Lung (tissue), 12 donors: ENCODE measurements around the gene MAP6. TPM values are rescaled to one million over a fixed set of nuclear protein-coding genes. Genes with fewer than 3 reads are reported as not detected.

Source experiments
- ATAC-seq: fragments of 200-7000 bp; cut with Tn5 transposase; one replicate; pipeline ENCODE4 v1.9.1; 2020; ENCODE audit warnings: moderate number of reproducible peaks; ENCODE audit not compliant: insufficient read depth, low FRiP score
- DNase-seq, 3 donors: peaks; one replicate each; pipeline ENCODE4 v3.0.0-alpha.2; 2013 to 2017
- H3K27ac ChIP-seq, 2 donors: one replicate each; pipeline ENCODE4 v1.5.1; 2013; ENCODE audit warnings: mild to moderate bottlenecking in 2 of 2, moderate library complexity in 2 of 2, control low read depth in 1 of 2, inconsistent platforms in 1 of 2, low read depth in 1 of 2, low read length in 1 of 2
- H3K27me3 ChIP-seq, 3 donors: one replicate each; pipeline ENCODE4 v1.5.1; 2013; ENCODE audit warnings: low read length in 2 of 3; ENCODE audit not compliant: control insufficient read depth in 3 of 3, insufficient read depth in 3 of 3
- H3K36me3 ChIP-seq, 4 donors: one replicate each; pipeline ENCODE4 v1.5.1; 2013; ENCODE audit warnings: low read length in 4 of 4, mild to moderate bottlenecking in 1 of 4, moderate library complexity in 1 of 4; ENCODE audit not compliant: control insufficient read depth in 4 of 4, insufficient read depth in 4 of 4
- H3K4me1 ChIP-seq, 5 donors: one replicate each; pipeline ENCODE4 v1.5.1; 2013; ENCODE audit warnings: low read length in 5 of 5, mild to moderate bottlenecking in 2 of 5, moderate library complexity in 1 of 5; ENCODE audit not compliant: control insufficient read depth in 5 of 5, insufficient read depth in 5 of 5
- H3K4me3 ChIP-seq: one replicate; pipeline ENCODE4 v1.5.1; 2013; ENCODE audit warnings: mild to moderate bottlenecking, control low read depth, moderate library complexity
- H3K9ac ChIP-seq, 2 donors: one replicate each; pipeline ENCODE4 v1.5.1; 2013; ENCODE audit warnings: low read length in 2 of 2, control low read depth in 1 of 2; ENCODE audit not compliant: insufficient read depth in 1 of 2
- H3K9me3 ChIP-seq, 4 donors: one replicate each; pipeline ENCODE4 v1.5.1; 2013; ENCODE audit warnings: low read length in 3 of 4, mild to moderate bottlenecking in 1 of 4, moderate library complexity in 1 of 4; ENCODE audit not compliant: control insufficient read depth in 4 of 4, insufficient read depth in 3 of 4
- CTCF ChIP-seq: IDR thresholded peaks from 2 replicates; pipeline ENCODE4 v1.5.1; 2012; ENCODE audit warnings: mild to moderate bottlenecking; ENCODE audit errors: control extremely low read depth, extremely low read depth
- WGBS, 2 donors: extraction: QIAGEN DNeasy Blood & Tissue Kit; methylation state at CpG; one replicate each; pipeline ENCODE4 v1.1.7; 2013; 5-methylcytosine and 5-hydroxymethylcytosine counted together
- polyA plus RNA-seq, 2 donors: library from polyadenylated mRNA; stranded (reverse); fragments of 200-250 nt; gene quantifications; one replicate each; pipeline ENCODE4 v1.2.1, GENCODE V29; 2013
- total RNA-seq, 2 donors: library from RNA; depleted of rRNA in 1 of 2; stranded (reverse); fragments of >200 nt in 1 of 2; gene quantifications; one replicate each; pipeline ENCODE4 v1.2.1, GENCODE V29; 2014 to 2021
- donor health status: control.
- donor health status: control.
- donor health status: Bipolar disorder and iron deficiency.
- donor health status: healthy.
- donor health status: DM: yes; HTN: yes; CAD: no.

MAP6 gene
- total and polyA plus RNA-seq, 4 donors = 5.8 to 17.8 (median 7.2) TPM

GRCh38 chr11:75565221-75565814 is 103.5 kb downstream of the MAP6 start:
- DNase-seq (no peak), ATAC-seq (no peak)
- TF ChIP-seq CTCF = no peak
- H3K4me1 ChIP-seq = peaks cover 7 to 36% (median 20%) of the 10 kb centered on the region in 5 donors
- H3K36me3 ChIP-seq = peaks cover 19 to 40% (median 33%) of the 10 kb centered on the region in 4 donors
- H3K27me3 ChIP-seq = no peaks in the 10 kb centered on the region
- H3K4me3 ChIP-seq = no peak overlapping the region
- H3K27ac ChIP-seq = peak overlapping the region; percentile 88 to 98
- no peaks in the 10 kb centered on the region for H3K9me3 ChIP-seq
- 43 to 61% methylated on average over 5 of the region's 5 CpGs for WGBS, 2 donors
- peak overlapping the region in 1 of 2 donors; percentile 5 for H3K9ac ChIP-seq

- Histone ChIP-seq H3K27ac (peak overlapping the region; percentile 88 to 98), H3K4me3 (peak overlapping the region; percentile 76), H3K9me3 (no peaks in the 10 kb centered on the region), H3K36me3 (peaks cover 14 to 31% (median 24%) of the 10 kb centered on the region in 4 donors), H3K27me3 (no peaks in the 10 kb centered on the region), H3K4me1 (peaks cover 7 to 45% (median 25%) of the 10 kb centered on the region in 5 donors), H3K9ac (peak overlapping the region; percentile 44 to 87)
- 36 to 64% methylated on average over 9 of the region's 9 CpGs for WGBS, 2 donors
- no peak for TF ChIP-seq CTCF
- peak; percentile 79 to 87 (median 83) for DNase-seq
- ATAC-seq = no peak
Observed at GRCh38 chr11:75563978-75564552, 104.8 kb downstream of the MAP6 start.

- H3K9ac ChIP-seq = peak overlapping the region; percentile 67 to 87
- H3K36me3 ChIP-seq = peaks cover 9 to 26% (median 18%) of the 10 kb centered on the region in 4 donors
- no peak for DNase-seq
- H3K27me3 ChIP-seq = no peaks in the 10 kb centered on the region
- ATAC-seq = no peak
- H3K9me3 ChIP-seq = no peaks in the 10 kb centered on the region
- TF ChIP-seq CTCF = no peak
- H3K27ac ChIP-seq = peak overlapping the region; percentile 88 to 98
- peak overlapping the region; percentile 76 for H3K4me3 ChIP-seq
- H3K4me1 ChIP-seq = peaks cover 12 to 51% (median 29%) of the 10 kb centered on the region in 5 donors
- WGBS, 2 donors = 28 to 64% methylated on average over 5 of the region's 5 CpGs
Observed at GRCh38 chr11:75563501-75563977, 105.3 kb downstream of the MAP6 start.
